HEK293 (cell line): Measurements from ENCODE around the gene RBM26.

Source experiments
- MEIS1 ChIP-seq: sonication (generic); formaldehyde crosslinking; IDR thresholded peaks from 2 replicates; pipeline ENCODE4 v1.8.1; 2022; ENCODE audit warnings: missing genetic modification reagents, mild to moderate bottlenecking, borderline replicate concordance
- PRDM1 ChIP-seq: fragments of 450-650 bp; formaldehyde crosslinking; IDR thresholded peaks from 2 replicates; pipeline ENCODE4; 2016; ENCODE audit warnings: missing biosample characterization, missing genetic modification characterization
- SETDB1 ChIP-seq: IDR thresholded peaks from one replicate; pipeline ENCODE4 v1.6.1; 2017; ENCODE audit warnings: mild to moderate bottlenecking, low read length, moderate library complexity, mixed read lengths; ENCODE audit not compliant: insufficient read length
- SP3 ChIP-seq: fragments of 450-650 bp; formaldehyde crosslinking; IDR thresholded peaks from 2 replicates; pipeline ENCODE4 v1.5.1; 2016; ENCODE audit warnings: missing biosample characterization, missing genetic modification characterization
- ZNF302 ChIP-seq: fragments of 450-650 bp; formaldehyde crosslinking; IDR thresholded peaks from 2 replicates; pipeline ENCODE4 v1.5.1; 2016; ENCODE audit warnings: missing biosample characterization, missing genetic modification characterization, low read depth
- ZNF501 ChIP-seq: fragments of 450-650 bp; formaldehyde crosslinking; IDR thresholded peaks from 2 replicates; pipeline ENCODE4 v1.5.1; 2016; ENCODE audit warnings: missing biosample characterization, missing genetic modification characterization
- ZNF571 ChIP-seq: fragments of 450-650 bp; formaldehyde crosslinking; IDR thresholded peaks from 2 replicates; pipeline ENCODE4 v1.5.0; 2017; ENCODE audit warnings: missing biosample characterization, missing genetic modification characterization
- ZNF830 ChIP-seq: fragments of 450-650 bp; IDR thresholded peaks from 2 replicates; pipeline ENCODE4 v1.5.0; 2018; ENCODE audit warnings: missing biosample characterization, missing genetic modification characterization, low read depth, mild to moderate bottlenecking, moderate library complexity
- ZNF837 ChIP-seq: fragments of 450-650 bp; formaldehyde crosslinking; IDR thresholded peaks from 2 replicates; pipeline ENCODE4 v1.5.1; 2016; ENCODE audit warnings: missing biosample characterization, missing genetic modification characterization
- TF ChIP-seq, protein P1 (sequence below): fragments of 450-650 bp; formaldehyde crosslinking; IDR thresholded peaks from 2 replicates; pipeline ENCODE4 v1.5.1; 2016; ENCODE audit warnings: missing biosample characterization, missing genetic modification characterization
- TF ChIP-seq, protein P2 (sequence below): fragments of 450-650 bp; formaldehyde crosslinking; IDR thresholded peaks from 2 replicates; pipeline ENCODE4 v1.5.1; 2016; ENCODE audit warnings: missing biosample characterization, missing genetic modification characterization

DNA sequence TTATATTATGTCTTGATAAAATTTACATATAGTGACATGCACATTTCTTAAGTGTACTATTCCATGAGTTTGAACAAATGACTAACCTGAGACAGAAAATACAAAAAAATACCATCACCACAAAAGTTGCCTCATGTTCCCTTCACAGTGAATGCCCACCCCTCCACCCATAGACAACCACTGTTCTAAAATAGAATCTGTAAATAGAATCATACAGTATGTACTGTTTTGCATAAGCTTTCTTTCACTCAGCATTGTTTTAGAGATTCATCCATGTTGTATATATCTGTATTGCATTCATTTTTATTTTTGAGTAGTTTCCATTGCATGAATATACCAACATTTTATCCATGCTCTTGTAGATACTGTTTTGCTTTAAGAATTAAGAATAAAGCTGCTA is 23.3 kb upstream of the RBM26 start:
- TF ChIP-seq ZNF571 (tag by site-specific recombination) (no peak), SETDB1 (no peak), ZNF302 (tag by site-specific recombination) (no peak), ZNF501 (tag by site-specific recombination) (no peak), ZNF830 (tag by site-specific recombination) (no peak), PRDM1 (no peak), ZNF837 (tag by site-specific recombination) (no peak), SP3 (tag by site-specific recombination) (no peak), MEIS1 (CRISPR knock-in tag) (no peak)
- TF ChIP-seq, protein P1, sequence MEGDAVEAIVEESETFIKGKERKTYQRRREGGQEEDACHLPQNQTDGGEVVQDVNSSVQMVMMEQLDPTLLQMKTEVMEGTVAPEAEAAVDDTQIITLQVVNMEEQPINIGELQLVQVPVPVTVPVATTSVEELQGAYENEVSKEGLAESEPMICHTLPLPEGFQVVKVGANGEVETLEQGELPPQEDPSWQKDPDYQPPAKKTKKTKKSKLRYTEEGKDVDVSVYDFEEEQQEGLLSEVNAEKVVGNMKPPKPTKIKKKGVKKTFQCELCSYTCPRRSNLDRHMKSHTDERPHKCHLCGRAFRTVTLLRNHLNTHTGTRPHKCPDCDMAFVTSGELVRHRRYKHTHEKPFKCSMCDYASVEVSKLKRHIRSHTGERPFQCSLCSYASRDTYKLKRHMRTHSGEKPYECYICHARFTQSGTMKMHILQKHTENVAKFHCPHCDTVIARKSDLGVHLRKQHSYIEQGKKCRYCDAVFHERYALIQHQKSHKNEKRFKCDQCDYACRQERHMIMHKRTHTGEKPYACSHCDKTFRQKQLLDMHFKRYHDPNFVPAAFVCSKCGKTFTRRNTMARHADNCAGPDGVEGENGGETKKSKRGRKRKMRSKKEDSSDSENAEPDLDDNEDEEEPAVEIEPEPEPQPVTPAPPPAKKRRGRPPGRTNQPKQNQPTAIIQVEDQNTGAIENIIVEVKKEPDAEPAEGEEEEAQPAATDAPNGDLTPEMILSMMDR, result no peak
- TF ChIP-seq, protein P2, sequence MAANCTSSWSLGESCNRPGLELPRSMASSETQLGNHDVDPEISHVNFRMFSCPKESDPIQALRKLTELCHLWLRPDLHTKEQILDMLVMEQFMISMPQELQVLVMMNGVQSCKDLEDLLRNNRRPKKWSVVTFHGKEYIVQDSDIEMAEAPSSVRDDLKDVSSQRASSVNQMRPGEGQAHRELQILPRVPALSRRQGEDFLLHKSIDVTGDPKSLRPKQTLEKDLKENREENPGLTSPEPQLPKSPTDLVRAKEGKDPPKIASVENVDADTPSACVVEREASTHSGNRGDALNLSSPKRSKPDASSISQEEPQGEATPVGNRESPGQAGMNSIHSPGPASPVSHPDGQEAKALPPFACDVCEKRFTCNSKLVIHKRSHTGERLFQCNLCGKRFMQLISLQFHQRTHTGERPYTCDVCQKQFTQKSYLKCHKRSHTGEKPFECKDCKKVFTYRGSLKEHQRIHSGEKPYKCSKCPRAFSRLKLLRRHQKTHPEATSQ (tag by site-specific recombination), result no peak
